SU-DHL-6 (cell line): ENCODE results near the gene CDC45.
"Not testable (repeated sequence)": the region's sequence is repeated elsewhere in the genome, so short reads cannot be mapped to it uniquely, and the experiment has no call there.

Experiments used
- H2AFZ ChIP-seq: fragments of 200-600 bp; sonication (generic); 2 replicates; pipeline ENCODE4 v1.6.1; 2014; ENCODE audit warnings: low read depth, mild to moderate bottlenecking, moderate library complexity, mixed read lengths, antibody characterized with exemption, low read length; ENCODE audit not compliant: severe bottlenecking
- H3F3A ChIP-seq: fragments of 200-600 bp; shearing (Covaris generic); 2 replicates; pipeline ENCODE4 v1.6.0; 2016; ENCODE audit warnings: antibody characterized with exemption, mild to moderate bottlenecking; ENCODE audit not compliant: insufficient read depth
- H3K27ac ChIP-seq: fragments of 200-600 bp; sonication (generic); 2 replicates; pipeline ENCODE4 v1.5.1; 2016; ENCODE audit warnings: low read depth, mild to moderate bottlenecking, low read length, moderate library complexity, mixed read lengths
- H3K27me3 ChIP-seq: fragments of 200-600 bp; sonication (generic), shearing (Covaris generic); 2 replicates; pipeline ENCODE4 v1.6.0; 2014; ENCODE audit warnings: mild to moderate bottlenecking, low read length
- H3K36me3 ChIP-seq: fragments of 200-600 bp; sonication (generic); 2 replicates; pipeline ENCODE4 v1.6.1; 2014; ENCODE audit warnings: mild to moderate bottlenecking, low read length, mixed read lengths
- H3K4me2 ChIP-seq: fragments of 300-600, 200-600 bp; shearing (Covaris generic), sonication (generic); 2 replicates; pipeline ENCODE4 v1.6.0; 2014; ENCODE audit warnings: low read length, low read depth, mild to moderate bottlenecking; ENCODE audit not compliant: poor library complexity, severe bottlenecking
- H3K4me3 ChIP-seq: fragments of 200-600 bp; sonication (generic); 2 replicates; pipeline ENCODE4 v1.5.1; 2014; ENCODE audit warnings: antibody characterized with exemption, low read length, mild to moderate bottlenecking, mixed read lengths; ENCODE audit not compliant: insufficient read depth, poor library complexity, severe bottlenecking
- H3K79me2 ChIP-seq: fragments of 200-600 bp; sonication (generic); 2 replicates; pipeline ENCODE4 v1.6.1; 2014; ENCODE audit warnings: mild to moderate bottlenecking, low read length, moderate library complexity; ENCODE audit not compliant: insufficient read depth
- H3K9ac ChIP-seq: fragments of 200-600 bp; sonication (generic); 2 replicates; pipeline ENCODE4 v1.7.0; 2014; ENCODE audit warnings: mild to moderate bottlenecking, low read length
- H3K9me2 ChIP-seq: fragments of 200-600 bp; sonication (generic); replicated peaks from 2 replicates; pipeline ENCODE4 v1.6.1; 2014; ENCODE audit warnings: low read length; ENCODE audit not compliant: insufficient read depth
- H3K9me3 ChIP-seq: fragments of 200-600 bp; sonication (generic); 2 replicates; pipeline ENCODE4 v1.6.1; 2014; ENCODE audit warnings: low read length, mixed read lengths; ENCODE audit not compliant: insufficient read depth
- H4K20me1 ChIP-seq: fragments of 200-600 bp; sonication (generic); 2 replicates; pipeline ENCODE4 v1.6.1; 2014; ENCODE audit warnings: low read depth, mild to moderate bottlenecking, antibody characterized with exemption, low read length, moderate library complexity, mixed read lengths
- CTCF ChIP-seq: fragments of 200-600 bp; sonication (generic); IDR thresholded peaks from one replicate; pipeline ENCODE4 v1.5.1; 2017; ENCODE audit warnings: antibody characterized with exemption, mild to moderate bottlenecking, low read length, moderate library complexity; ENCODE audit not compliant: insufficient read depth, poor library complexity, severe bottlenecking
- EZH2phosphoT487 ChIP-seq: fragments of 200-600 bp; sonication (generic), shearing (Covaris generic); conservative IDR thresholded peaks from 2 replicates; pipeline ENCODE4 v1.6.1; 2018; ENCODE audit warnings: mild to moderate bottlenecking, antibody characterized with exemption, low read length, moderate library complexity, mixed read lengths

The CDC45 gene

GRCh38 chr22:19545935-19546207, 66.2 kb downstream of the CDC45 start:
- no peaks in the 10 kb centered on the region for H4K20me1 ChIP-seq
- no peaks in the 10 kb centered on the region for H3K79me2 ChIP-seq
- no peaks in the 10 kb centered on the region for H3K27me3 ChIP-seq
- no peaks in the 10 kb centered on the region for H3K9me3 ChIP-seq
- TF ChIP-seq EZH2phosphoT487 (no peak), CTCF (no peak)
- no peaks in the 10 kb centered on the region for H3F3A ChIP-seq
- no peaks in the 10 kb centered on the region for H3K9me2 ChIP-seq
- no peak overlapping the region for H3K9ac ChIP-seq
- H2AFZ ChIP-seq = no peak overlapping the region
- no peak overlapping the region for H3K4me2 ChIP-seq
- H3K27ac ChIP-seq = no peak overlapping the region
- no peaks in the 10 kb centered on the region for H3K36me3 ChIP-seq
- H3K4me3 ChIP-seq = no peak overlapping the region

GRCh38 chr22:19546680-19547079, 67.0 kb downstream of the CDC45 start:
- H4K20me1 ChIP-seq = no peaks in the 10 kb centered on the region
- H2AFZ ChIP-seq = no peak overlapping the region
- H3K4me3 ChIP-seq = no peak overlapping the region
- H3K27me3 ChIP-seq = no peaks in the 10 kb centered on the region
- H3K9me2 ChIP-seq = no peaks in the 10 kb centered on the region
- no peaks in the 10 kb centered on the region for H3K36me3 ChIP-seq
- no peak overlapping the region for H3K9ac ChIP-seq
- no peak overlapping the region for H3K27ac ChIP-seq
- H3K4me2 ChIP-seq = no peak overlapping the region
- no peaks in the 10 kb centered on the region for H3K9me3 ChIP-seq
- H3K79me2 ChIP-seq = no peaks in the 10 kb centered on the region
- TF ChIP-seq CTCF = no peak
- no peak for TF ChIP-seq EZH2phosphoT487
- H3F3A ChIP-seq = no peaks in the 10 kb centered on the region

GRCh38 chr22:19547620-19548019, 67.9 kb downstream of the CDC45 start:
- H3K36me3 ChIP-seq = no peaks in the 10 kb centered on the region
- no peak overlapping the region for H2AFZ ChIP-seq
- no peak overlapping the region for H3K27ac ChIP-seq
- H3K79me2 ChIP-seq = no peaks in the 10 kb centered on the region
- H3K9me2 ChIP-seq = no peaks in the 10 kb centered on the region
- TF ChIP-seq EZH2phosphoT487 (no peak), CTCF (no peak)
- no peaks in the 10 kb centered on the region for H3F3A ChIP-seq
- H3K9me3 ChIP-seq = no peaks in the 10 kb centered on the region
- H3K9ac ChIP-seq = no peak overlapping the region
- no peak overlapping the region for H3K4me2 ChIP-seq
- H3K4me3 ChIP-seq = no peak overlapping the region
- H3K27me3 ChIP-seq = no peaks in the 10 kb centered on the region
- no peaks in the 10 kb centered on the region for H4K20me1 ChIP-seq

GRCh38 chr22:19548427-19548826, 68.7 kb downstream of the CDC45 start:
- not testable (repeated sequence) for H3K9me2 ChIP-seq, H3F3A ChIP-seq, H3K4me3 ChIP-seq, H3K9ac ChIP-seq, H3K27me3 ChIP-seq, H4K20me1 ChIP-seq, H2AFZ ChIP-seq, H3K79me2 ChIP-seq, H3K9me3 ChIP-seq, H3K4me2 ChIP-seq, H3K36me3 ChIP-seq, H3K27ac ChIP-seq
